Fibroblast of pulmonary artery (primary cell): Measurements from ENCODE around the gene CALHM6.

Experiments used
- DNase-seq: peaks from one replicate; pipeline ENCODE4 v3.0.0-alpha.2; 2010; ENCODE audit warnings: low read depth
- H3K4me3 ChIP-seq: replicated peaks from 2 replicates; pipeline ENCODE4 v1.5.1; 2011; ENCODE audit warnings: low read depth, mild to moderate bottlenecking, control low read depth, low read length, moderate library complexity
- TF ChIP-seq, protein P1 (sequence below): IDR thresholded peaks from 2 replicates; pipeline ENCODE4 v1.5.1; 2011; ENCODE audit warnings: mild to moderate bottlenecking, control low read depth, low read length, inconsistent platforms; ENCODE audit errors: missing control alignments

Gene CALHM6

DNA sequence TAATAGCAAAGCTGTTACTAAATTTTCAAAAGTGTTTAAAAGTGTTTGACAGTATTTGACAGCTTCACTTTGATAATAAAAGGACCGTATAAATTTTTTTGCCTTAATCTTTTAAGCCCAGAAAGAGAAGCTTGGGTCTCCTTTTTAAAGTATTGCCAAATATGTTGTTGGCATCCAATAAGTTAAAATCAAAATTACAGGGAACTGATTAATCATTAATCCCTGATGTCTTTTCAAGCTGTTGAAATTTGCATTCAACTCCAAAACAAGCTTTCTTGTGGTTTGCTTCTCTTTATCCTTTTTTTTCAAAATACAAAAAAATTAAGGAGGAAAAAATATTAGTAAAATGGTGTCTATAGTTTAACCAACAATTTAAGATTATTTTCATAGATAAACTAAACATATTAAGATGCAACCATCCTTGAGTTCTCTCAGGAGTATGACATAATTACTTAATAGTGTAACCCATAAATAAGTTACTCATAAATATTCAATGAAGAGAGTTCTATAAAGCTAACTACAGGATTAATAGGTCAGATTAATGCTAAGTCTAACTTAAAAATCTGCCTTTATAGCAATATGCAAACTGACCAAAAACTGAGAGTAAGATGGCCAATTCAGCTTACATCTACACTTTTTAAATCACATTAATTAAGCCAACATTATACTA is 27.0 kb upstream of the CALHM6 start:
- TF ChIP-seq, protein P1, sequence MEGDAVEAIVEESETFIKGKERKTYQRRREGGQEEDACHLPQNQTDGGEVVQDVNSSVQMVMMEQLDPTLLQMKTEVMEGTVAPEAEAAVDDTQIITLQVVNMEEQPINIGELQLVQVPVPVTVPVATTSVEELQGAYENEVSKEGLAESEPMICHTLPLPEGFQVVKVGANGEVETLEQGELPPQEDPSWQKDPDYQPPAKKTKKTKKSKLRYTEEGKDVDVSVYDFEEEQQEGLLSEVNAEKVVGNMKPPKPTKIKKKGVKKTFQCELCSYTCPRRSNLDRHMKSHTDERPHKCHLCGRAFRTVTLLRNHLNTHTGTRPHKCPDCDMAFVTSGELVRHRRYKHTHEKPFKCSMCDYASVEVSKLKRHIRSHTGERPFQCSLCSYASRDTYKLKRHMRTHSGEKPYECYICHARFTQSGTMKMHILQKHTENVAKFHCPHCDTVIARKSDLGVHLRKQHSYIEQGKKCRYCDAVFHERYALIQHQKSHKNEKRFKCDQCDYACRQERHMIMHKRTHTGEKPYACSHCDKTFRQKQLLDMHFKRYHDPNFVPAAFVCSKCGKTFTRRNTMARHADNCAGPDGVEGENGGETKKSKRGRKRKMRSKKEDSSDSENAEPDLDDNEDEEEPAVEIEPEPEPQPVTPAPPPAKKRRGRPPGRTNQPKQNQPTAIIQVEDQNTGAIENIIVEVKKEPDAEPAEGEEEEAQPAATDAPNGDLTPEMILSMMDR = no peak
- no peak for DNase-seq
- no peak overlapping the region for H3K4me3 ChIP-seq

DNA sequence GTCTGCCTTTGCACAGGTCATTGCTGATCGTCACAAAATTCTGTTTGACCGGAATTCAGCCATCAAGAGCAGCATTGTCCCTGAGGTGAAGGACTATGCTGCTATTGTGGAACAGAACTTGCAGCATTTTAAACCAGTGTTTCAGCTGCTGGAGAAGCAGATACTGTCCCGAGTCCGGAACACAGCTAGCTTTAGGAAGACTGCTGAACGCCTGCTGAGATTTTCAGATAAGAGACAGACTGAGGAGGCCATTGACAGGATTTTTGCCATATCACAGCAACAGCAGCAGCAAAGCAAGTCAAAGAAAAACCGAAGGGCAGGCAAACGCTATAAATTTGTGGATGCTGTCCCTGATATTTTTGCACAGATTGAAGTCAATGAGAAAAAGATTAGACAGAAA is 24.6 kb upstream of the CALHM6 start:
- DNase-seq = no peak
- TF ChIP-seq, protein P1 = no peak
- H3K4me3 ChIP-seq = no peak overlapping the region

DNA sequence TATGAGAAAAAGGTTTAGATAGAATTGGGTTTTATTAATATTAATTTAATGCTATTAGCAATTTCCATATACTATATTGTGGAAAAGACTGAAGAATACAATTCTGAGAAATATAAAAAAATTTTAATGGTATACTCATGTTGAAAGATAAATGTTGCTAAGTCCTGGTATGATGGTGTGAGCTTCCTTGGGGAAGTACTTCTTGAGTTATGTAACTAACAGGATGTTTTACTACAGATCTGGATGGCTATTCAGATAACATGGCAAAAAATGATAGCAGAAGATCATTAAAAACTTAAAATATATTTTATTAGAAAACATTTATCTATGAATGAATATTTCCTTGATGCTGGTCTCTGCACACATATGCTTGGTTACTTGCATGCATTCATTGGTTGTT is 23.5 kb upstream of the CALHM6 start:
- TF ChIP-seq, protein P1 = no peak
- no peak for DNase-seq
- no peak overlapping the region for H3K4me3 ChIP-seq

DNA sequence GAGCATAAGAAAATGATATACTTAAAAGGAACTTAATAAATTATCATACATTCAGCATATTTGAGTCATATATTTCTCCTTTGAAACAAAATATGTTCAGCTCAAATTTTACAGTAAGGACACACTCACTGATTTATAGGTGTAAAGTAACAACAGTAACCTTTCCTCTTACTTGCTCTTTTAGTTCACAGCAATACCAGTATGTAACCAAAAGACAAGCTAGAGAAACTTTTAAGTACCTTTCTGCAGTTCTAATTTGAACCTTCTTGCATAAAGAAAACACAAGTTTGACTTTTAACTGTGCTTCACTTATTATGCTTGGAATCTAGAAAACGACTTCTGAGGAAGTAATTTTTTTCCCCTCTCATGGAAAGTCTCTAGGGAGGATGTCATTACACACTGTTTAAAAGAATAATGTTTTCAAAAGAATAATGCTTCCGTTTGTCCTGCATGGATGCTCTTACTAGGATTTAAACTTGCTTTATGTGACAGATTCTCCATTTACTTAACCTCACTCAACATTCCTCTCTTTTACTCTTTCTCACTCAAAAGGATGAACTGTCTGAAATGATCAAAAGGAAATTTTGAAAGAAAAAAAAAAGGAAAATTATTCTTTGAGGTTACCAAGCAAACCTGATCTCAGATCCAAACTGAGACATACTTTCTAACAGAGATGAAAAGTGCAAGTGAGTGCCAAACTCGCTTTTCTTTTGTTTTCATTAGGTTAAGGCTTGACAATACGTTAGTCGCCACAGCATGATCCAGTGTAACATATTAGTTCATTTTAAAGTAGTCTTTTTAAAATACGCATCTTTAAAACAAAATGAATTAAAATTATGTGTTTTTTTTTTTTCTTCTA is 22.4 kb upstream of the CALHM6 start:
- TF ChIP-seq, protein P1 = no peak
- H3K4me3 ChIP-seq = no peak overlapping the region
- DNase-seq = no peak

DNA sequence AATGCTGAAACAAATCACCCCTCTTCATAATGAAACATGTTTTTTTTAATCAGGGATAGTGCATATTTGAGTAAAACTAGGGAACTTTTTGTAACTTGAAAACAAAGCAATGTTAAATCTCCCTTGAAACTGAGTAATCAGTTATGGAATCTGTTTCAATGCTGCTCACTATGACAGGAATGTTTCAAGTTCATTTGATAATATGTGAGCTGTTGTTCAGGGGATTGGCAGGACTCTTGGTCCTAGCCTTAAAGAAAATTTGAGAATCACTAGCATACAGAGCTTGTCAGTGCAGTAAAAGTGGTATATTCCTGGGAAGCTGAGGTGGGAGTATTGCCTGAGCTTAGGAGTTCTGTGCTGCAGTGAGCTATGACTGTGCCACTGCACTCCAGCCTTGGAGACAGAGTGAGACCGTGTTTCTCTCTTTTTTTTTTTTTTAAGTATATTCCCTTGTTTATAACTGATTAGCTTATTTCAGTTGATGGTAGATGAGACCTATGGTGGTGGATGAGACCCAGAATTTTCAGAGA is 21.6 kb upstream of the CALHM6 start:
- TF ChIP-seq, protein P1 = no peak
- peak; percentile 34 for DNase-seq
- H3K4me3 ChIP-seq = no peak overlapping the region

DNA sequence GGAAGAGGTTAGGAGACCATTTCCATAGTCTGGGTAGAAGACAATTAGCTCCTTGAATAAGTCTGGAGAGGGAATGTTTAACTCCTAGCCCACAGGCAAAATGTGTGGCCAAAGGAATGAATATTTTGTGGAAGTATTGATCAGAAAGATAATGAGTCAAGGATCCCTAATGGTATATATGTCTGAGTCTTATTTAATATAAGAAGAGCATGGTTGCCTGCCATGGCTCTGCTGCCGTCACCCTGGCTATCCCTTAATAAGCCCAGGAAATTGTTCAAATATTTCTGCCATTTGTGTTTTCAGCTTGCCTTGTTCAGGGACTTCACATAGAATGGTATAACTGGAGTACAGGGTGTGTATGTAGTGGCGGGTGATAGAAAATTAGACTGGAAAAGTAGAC is 18.1 kb upstream of the CALHM6 start:
- TF ChIP-seq, protein P1 = no peak
- no peak overlapping the region for H3K4me3 ChIP-seq
- no peak for DNase-seq
